GM13977 (cell line): ENCODE data around the gene DPH1.

ENCODE experiments used
- DNase-seq: peaks from one replicate; pipeline ENCODE4 v3.0.0; 2012; ENCODE audit warnings: low spot score
- CTCF ChIP-seq: IDR thresholded peaks from 2 replicates; pipeline ENCODE4 v1.5.1; 2012; ENCODE audit warnings: mild to moderate bottlenecking, control low read depth; ENCODE audit not compliant: insufficient read depth; ENCODE audit errors: extremely low read depth, missing control alignments
- in situ Hi-C: fragments of 300-500 bp; cut with MboI; formaldehyde crosslinking; loops from one replicate; pipeline ENCODE4 v1.12.0; 2022; ENCODE audit warnings: low sequenced_read_pairs, low pct_unique_long_range_greater_than_20kb, mixed read lengths, inconsistent platforms; ENCODE audit not compliant: unreplicated experiment

DPH1 gene

GRCh38 chr17:2016494-2016893, 13.5 kb upstream of the DPH1 start:
- no peak for TF ChIP-seq CTCF
- DNase-seq: no peak
- in situ Hi-C loops: no loop called here

GRCh38 chr17:2017274-2017941, 12.5 kb upstream of the DPH1 start:
- TF ChIP-seq CTCF: no peak
- no peak for DNase-seq
- in situ Hi-C loops: no loop called here

GRCh38 chr17:2018716-2019510, 11.0 kb upstream of the DPH1 start:
- DNase-seq: no peak
- no peak for TF ChIP-seq CTCF
- in situ Hi-C loops: no loop called here

DNA sequence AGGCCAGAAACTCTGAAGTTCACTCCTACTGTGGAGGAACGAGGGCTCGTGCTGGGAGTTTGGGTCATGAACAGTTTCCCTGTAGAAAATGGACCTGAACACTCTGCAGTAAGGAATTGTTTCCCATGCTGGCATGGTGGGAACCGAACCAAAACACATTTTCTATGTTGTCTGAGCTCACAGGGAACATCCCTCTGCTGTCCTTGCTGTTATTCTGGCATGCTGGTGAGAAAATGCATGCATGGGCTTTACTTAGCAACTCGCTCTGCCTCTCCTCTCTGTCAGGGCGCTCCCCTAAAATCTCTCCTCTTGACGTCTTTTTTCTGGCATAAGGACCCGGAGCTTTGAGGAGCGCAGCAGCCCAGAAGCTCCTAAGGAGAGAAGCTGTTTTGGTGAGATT, 10.2 kb upstream of the DPH1 start:
- no peak for TF ChIP-seq CTCF
- in situ Hi-C loops: no loop called here
- DNase-seq: no peak

GRCh38 chr17:2020721-2021120, 9.2 kb upstream of the DPH1 start:
- in situ Hi-C loops: no loop called here
- DNase-seq: no peak
- TF ChIP-seq CTCF: no peak

DNA sequence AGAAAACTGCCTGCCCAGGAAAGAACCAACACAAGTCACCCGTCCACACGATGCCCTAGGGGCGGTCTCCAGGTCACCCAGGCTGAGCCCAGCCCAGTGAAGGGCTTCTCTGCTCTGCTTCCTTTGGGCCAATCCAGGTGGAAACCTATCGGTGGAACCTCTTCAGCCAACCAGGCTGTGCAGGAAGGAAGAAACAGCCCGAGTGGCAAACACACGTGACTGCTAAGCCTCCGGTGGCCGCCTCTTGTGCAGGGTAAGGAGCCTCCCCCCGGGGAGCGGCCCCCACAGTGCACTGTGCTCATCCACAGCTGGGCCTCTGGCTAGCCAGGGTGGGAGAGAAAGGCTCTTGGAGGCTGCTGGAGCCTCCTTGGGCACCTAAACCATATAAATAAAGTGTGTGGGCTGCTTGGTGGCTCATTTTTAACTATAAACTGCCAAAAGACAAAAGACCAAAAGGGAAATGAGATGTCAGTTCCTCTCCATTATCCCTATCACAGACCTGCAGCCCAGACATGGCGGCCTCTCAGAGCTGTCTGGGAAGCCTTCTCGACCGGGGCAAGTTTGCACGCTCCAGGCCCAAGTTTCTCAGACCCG, 7.2 kb upstream of the DPH1 start:
- in situ Hi-C loops: no loop called here
- TF ChIP-seq CTCF: no peak
- DNase-seq: no peak
